A549 treated with RU486 at 1 μM for 4 hours (cell line): ENCODE results near the gene ZNF674. TPM values are rescaled to one million over a fixed set of nuclear protein-coding genes. Genes with fewer than 3 reads are reported as not detected.

Experiments
- total RNA-seq: library from RNA; stranded (reverse); fragments of 200-300 nt; extraction: Qiagen RNA extraction; gene quantifications from 5 replicates; pipeline ENCODE4 v1.2.3, GENCODE V29; 2022; ENCODE audit warnings: low read depth

The ZNF674 gene
- total RNA-seq, result 1.9 to 4.2 TPM (median 2.8 TPM) in 5 replicates

GRCh38 chrX:46545111-46546005, at the start of gene ZNF674:
TSS of gene ZNF674 (minus strand) at chrX:46545421. CDS start at chrX:46542087, 3,334 bp downstream.

GRCh38 chrX:46573331-46573891, 28.2 kb upstream of the ZNF674 start, which contains the start of gene CHST7:
TSS of gene CHST7 (plus strand) at chrX:46573765. CDS start at chrX:46573932, 167 bp downstream.

Other genes starting within 250 kb of the ZNF674 start
- gene CHST7, start 28.3 kb upstream of the ZNF674 start, total RNA-seq, result 12.6 to 21.9 TPM (median 20.7 TPM) in 5 replicates
- gene SLC9A7, start 213.7 kb upstream of the ZNF674 start, total RNA-seq, result 8.0 to 12.4 TPM (median 11.5 TPM) in 5 replicates